HepG2 (cell line): ENCODE results near the gene HYAL2. TPM values are rescaled to one million over a fixed set of nuclear protein-coding genes. Genes with fewer than 3 reads are reported as not detected.

Source experiments
- ATAC-seq: fragments of 200-7000 bp; cut with Tn5 transposase; 3 replicates; pipeline ENCODE4 v1.9.1; 2020; ENCODE audit warnings: mild to moderate bottlenecking, moderate library complexity
- BruUV-seq: library from RNA; stranded (reverse); fragments of 400-500 nt; replicated peaks from 2 replicates; lab custom pipeline; 2021; lab: Mats Ljungman, UMichigan
- CTCF ChIA-PET: fragments of 300-600 bp; formaldehyde crosslinking; extraction: SDS; loops from one replicate; lab custom pipeline; 2021; ENCODE audit warnings: low total read pairs, inconsistent platforms, low intra/inter-chr PET ratio; lab: Yijun Ruan, JAX
- POLR2A ChIA-PET: fragments of 350-600 bp; sonication (Branson Sonifier 250); formaldehyde crosslinking; loops from one replicate; lab custom pipeline; 2020; ENCODE audit warnings: antibody characterized with exemption, inconsistent platforms; lab: Yijun Ruan, JAX
- DNase-seq: peaks from one replicate; pipeline ENCODE4 v3.0.0-alpha.2; 2015; ENCODE audit warnings: low spot score
- FAIRE-seq: peaks from 3 replicates; lab custom pipeline; 2011; peaks lifted over from hg19 to GRCh38; lab: Jason Lieb, UNC
- H2AFZ ChIP-seq: one replicate; pipeline ENCODE4 v1.6.1; 2011; ENCODE audit warnings: low read length, inconsistent platforms
- H3K27ac ChIP-seq: fragments of 300-600 bp; 3 replicates; pipeline ENCODE4 v1.8.0; 2011; ENCODE audit warnings: mixed run types, mild to moderate bottlenecking, mixed read lengths, low read length, inconsistent platforms; ENCODE audit not compliant: insufficient read depth; ENCODE audit errors: extremely low read length
- H3K27me3 ChIP-seq, 2 experiments: fragments of 200-600 bp in 1 of 2; 2 replicates in 1 of 2; 3 replicates in 1 of 2; pipeline versions ENCODE4 v1.6.0 to v1.8.0; 2011; ENCODE audit warnings: low read length in 2 of 2, mild to moderate bottlenecking in 2 of 2, moderate library complexity in 2 of 2, inconsistent platforms in 1 of 2; ENCODE audit not compliant: insufficient read depth in 2 of 2, control insufficient read depth in 1 of 2
- H3K36me3 ChIP-seq, 2 experiments: fragments of 200-600 bp in 1 of 2; replicated peaks in 1 of 2; 2 replicates in 1 of 2; 3 replicates in 1 of 2; pipeline versions ENCODE4 v1.5.1 to v1.8.0; 2011; ENCODE audit warnings: low read length in 2 of 2, inconsistent platforms in 1 of 2; ENCODE audit not compliant: insufficient read depth in 2 of 2, control insufficient read depth in 1 of 2
- H3K4me1 ChIP-seq: 2 replicates; pipeline ENCODE4 v1.5.1; 2012; ENCODE audit warnings: low read length, inconsistent platforms; ENCODE audit not compliant: insufficient read depth
- H3K4me2 ChIP-seq: 2 replicates; pipeline ENCODE4 v1.6.0; 2011; ENCODE audit warnings: low read depth, low read length, inconsistent platforms
- H3K4me3 ChIP-seq, 3 experiments: fragments of 200-600 bp in 1 of 3; sonication (generic), shearing (Covaris generic) in 1 of 3; replicated peaks in 1 of 3; 2 replicates each; pipeline ENCODE4 v1.5.1; 2011 to 2016; ENCODE audit warnings: low read length in 3 of 3, inconsistent platforms in 2 of 3, low read depth in 2 of 3, mild to moderate bottlenecking in 2 of 3, control low read depth in 1 of 3, mixed read lengths in 1 of 3; ENCODE audit not compliant: insufficient read depth in 1 of 3
- H3K79me2 ChIP-seq: one replicate; pipeline ENCODE4 v1.6.1; 2011; ENCODE audit warnings: low read length, inconsistent platforms; ENCODE audit not compliant: insufficient read depth
- H3K9ac ChIP-seq: 2 replicates; pipeline ENCODE4 v1.6.0; 2011; ENCODE audit warnings: mild to moderate bottlenecking, low read depth, low read length, inconsistent platforms; ENCODE audit not compliant: insufficient read depth
- H3K9me3 ChIP-seq: 2 replicates; pipeline ENCODE4 v1.5.1; 2012; ENCODE audit warnings: mild to moderate bottlenecking, low read length
- H4K20me1 ChIP-seq: 2 replicates; pipeline ENCODE4 v1.6.0; 2011; ENCODE audit warnings: inconsistent platforms, mild to moderate bottlenecking, low read length, moderate library complexity; ENCODE audit not compliant: insufficient read depth
- FOXO4 ChIP-seq: sonication (generic); formaldehyde crosslinking; conservative IDR thresholded peaks from 2 replicates; pipeline ENCODE4 v1.8.1; 2023; ENCODE audit warnings: missing genetic modification reagents
- RBAK ChIP-seq: sonication (generic); formaldehyde crosslinking; IDR thresholded peaks from 2 replicates; pipeline ENCODE4 v1.5.1; 2020; ENCODE audit warnings: mild to moderate bottlenecking, missing genetic modification reagents
- TRIM22 ChIP-seq: fragments of 450-650 bp; IDR thresholded peaks from 2 replicates; pipeline ENCODE4 v1.6.1; 2017
- WGBS: methylation state at CpG from one replicate; pipeline ENCODE4 v1.1.6; 2017; ENCODE audit warnings: low lambda C conversion rate; 5-methylcytosine and 5-hydroxymethylcytosine counted together
- in situ Hi-C: cut with HindIII; loops from 2 replicates; pipeline ENCODE4 v1.10.0; 2017; ENCODE audit warnings: low pct_unique_long_range_greater_than_20kb; ENCODE audit not compliant: extremely low pct_ligation_motif_present
- intact Hi-C: fragments of 100-400 bp; cut with micrococcal nuclease; formaldehyde crosslinking; loops from one replicate; pipeline ENCODE4 v1.10.0; 2022; ENCODE audit not compliant: unreplicated experiment
- polyA plus RNA-seq, 8 experiments: library from polyadenylated mRNA; depleted of rRNA in 3 of 8; stranded (reverse) in 7 of 8; unstranded in 1 of 8; fragments of >200 nt; fragmentation: Illumina TruSeq in 4 of 8; extraction: Trizol in 4 of 8; gene quantifications; 2 replicates each; pipeline versions ENCODE4 v1.2.1 to v1.2.3, GENCODE V29; 2011 to 2016; ENCODE audit warnings: low read depth in 4 of 8, missing spikeins in 1 of 8, mixed read lengths in 1 of 8; ENCODE audit not compliant: insufficient read depth in 1 of 8
- total RNA-seq, 5 experiments: library from RNA; depleted of rRNA; stranded (reverse); fragments of >200 nt; fragmentation: Illumina TruSeq; extraction: Trizol; gene quantifications; 2 replicates each; pipeline ENCODE4 v1.2.3, GENCODE V29; 2016; ENCODE audit warnings: low read depth in 1 of 5
- TF ChIP-seq, protein P1 (sequence below): IDR thresholded peaks from 2 replicates; pipeline ENCODE4 v1.6.1; 2016; ENCODE audit warnings: low read depth, missing genetic modification reagents, missing compliant biosample characterization

The HYAL2 gene
- total and polyA plus RNA-seq, 2 of the 13 experiments (the other 11 are each of a cell fraction or from before 2014, with no cell fraction given), result 76.2 to 102 TPM

DNA sequence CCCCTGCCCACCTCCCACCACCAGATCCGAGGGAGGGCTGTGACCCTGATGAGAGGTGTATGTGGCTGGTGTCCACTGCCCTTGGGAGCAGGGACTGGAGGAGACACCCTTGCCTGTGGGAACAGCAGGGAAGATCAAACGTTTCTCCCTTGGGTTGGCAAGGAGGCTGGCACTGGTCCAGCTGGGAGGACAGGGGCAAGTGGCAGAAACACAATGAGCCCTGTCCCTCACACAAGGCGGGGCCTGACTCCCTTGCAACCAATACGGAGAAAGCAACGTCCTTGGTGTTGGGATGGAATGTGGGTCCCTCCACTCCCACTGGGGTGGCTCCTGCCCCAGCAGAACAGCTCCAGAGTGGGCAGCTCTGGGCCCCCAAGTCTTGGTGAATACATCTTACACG lies 5.2 kb downstream of the HYAL2 start:
- peaks cover 16 to 32% of the 10 kb centered on the region in 2 experiments for H3K36me3 ChIP-seq
- in situ Hi-C loops, result no loop called here
- H3K4me1 ChIP-seq, result peaks cover 50% of the 10 kb centered on the region
- H3K79me2 ChIP-seq, result peaks cover 25% of the 10 kb centered on the region
- no peak overlapping the region for H3K27ac ChIP-seq
- ATAC-seq (no peak), DNase-seq (no peak), FAIRE-seq (no peak)
- no peak overlapping the region for H3K4me2 ChIP-seq
- H4K20me1 ChIP-seq, result no peaks in the 10 kb centered on the region
- no peaks in the 10 kb centered on the region; a peak in 1 of 5 replicates for H3K27me3 ChIP-seq
- TF ChIP-seq TRIM22 (no peak), FOXO4 (CRISPR knock-in tag) (0 out of 2 replicates have a peak, but pooled peaks have one; percentile 23), RBAK (no peak)
- TF ChIP-seq, protein P1, sequence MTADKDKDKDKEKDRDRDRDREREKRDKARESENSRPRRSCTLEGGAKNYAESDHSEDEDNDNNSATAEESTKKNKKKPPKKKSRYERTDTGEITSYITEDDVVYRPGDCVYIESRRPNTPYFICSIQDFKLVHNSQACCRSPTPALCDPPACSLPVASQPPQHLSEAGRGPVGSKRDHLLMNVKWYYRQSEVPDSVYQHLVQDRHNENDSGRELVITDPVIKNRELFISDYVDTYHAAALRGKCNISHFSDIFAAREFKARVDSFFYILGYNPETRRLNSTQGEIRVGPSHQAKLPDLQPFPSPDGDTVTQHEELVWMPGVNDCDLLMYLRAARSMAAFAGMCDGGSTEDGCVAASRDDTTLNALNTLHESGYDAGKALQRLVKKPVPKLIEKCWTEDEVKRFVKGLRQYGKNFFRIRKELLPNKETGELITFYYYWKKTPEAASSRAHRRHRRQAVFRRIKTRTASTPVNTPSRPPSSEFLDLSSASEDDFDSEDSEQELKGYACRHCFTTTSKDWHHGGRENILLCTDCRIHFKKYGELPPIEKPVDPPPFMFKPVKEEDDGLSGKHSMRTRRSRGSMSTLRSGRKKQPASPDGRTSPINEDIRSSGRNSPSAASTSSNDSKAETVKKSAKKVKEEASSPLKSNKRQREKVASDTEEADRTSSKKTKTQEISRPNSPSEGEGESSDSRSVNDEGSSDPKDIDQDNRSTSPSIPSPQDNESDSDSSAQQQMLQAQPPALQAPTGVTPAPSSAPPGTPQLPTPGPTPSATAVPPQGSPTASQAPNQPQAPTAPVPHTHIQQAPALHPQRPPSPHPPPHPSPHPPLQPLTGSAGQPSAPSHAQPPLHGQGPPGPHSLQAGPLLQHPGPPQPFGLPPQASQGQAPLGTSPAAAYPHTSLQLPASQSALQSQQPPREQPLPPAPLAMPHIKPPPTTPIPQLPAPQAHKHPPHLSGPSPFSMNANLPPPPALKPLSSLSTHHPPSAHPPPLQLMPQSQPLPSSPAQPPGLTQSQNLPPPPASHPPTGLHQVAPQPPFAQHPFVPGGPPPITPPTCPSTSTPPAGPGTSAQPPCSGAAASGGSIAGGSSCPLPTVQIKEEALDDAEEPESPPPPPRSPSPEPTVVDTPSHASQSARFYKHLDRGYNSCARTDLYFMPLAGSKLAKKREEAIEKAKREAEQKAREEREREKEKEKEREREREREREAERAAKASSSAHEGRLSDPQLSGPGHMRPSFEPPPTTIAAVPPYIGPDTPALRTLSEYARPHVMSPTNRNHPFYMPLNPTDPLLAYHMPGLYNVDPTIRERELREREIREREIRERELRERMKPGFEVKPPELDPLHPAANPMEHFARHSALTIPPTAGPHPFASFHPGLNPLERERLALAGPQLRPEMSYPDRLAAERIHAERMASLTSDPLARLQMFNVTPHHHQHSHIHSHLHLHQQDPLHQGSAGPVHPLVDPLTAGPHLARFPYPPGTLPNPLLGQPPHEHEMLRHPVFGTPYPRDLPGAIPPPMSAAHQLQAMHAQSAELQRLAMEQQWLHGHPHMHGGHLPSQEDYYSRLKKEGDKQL (CRISPR knock-in tag), result no peak
- H3K9me3 ChIP-seq, result no peaks in the 10 kb centered on the region
- CTCF ChIA-PET, result no interaction called here
- no peak overlapping the region for H3K9ac ChIP-seq
- POLR2A ChIA-PET, result interaction anchor here (1.3 to 13.0 kb wide), 4 partner anchors 11 to 25 kb away, joined by 3 to 222 read pairs (median 6); partner anchors contain the start of genes HYAL1, HYAL3, IFRD2 and NAA80
- 70% methylated on average over 5 of the region's 6 CpGs for WGBS
- H3K4me3 ChIP-seq, result no peak overlapping the region
- no TSS peak for BruUV-seq
- intact Hi-C loops, result no loop called here
- no peak overlapping the region for H2AFZ ChIP-seq
